ENCODE measurements around the gene HRH1.

Gene HRH1

DNA sequence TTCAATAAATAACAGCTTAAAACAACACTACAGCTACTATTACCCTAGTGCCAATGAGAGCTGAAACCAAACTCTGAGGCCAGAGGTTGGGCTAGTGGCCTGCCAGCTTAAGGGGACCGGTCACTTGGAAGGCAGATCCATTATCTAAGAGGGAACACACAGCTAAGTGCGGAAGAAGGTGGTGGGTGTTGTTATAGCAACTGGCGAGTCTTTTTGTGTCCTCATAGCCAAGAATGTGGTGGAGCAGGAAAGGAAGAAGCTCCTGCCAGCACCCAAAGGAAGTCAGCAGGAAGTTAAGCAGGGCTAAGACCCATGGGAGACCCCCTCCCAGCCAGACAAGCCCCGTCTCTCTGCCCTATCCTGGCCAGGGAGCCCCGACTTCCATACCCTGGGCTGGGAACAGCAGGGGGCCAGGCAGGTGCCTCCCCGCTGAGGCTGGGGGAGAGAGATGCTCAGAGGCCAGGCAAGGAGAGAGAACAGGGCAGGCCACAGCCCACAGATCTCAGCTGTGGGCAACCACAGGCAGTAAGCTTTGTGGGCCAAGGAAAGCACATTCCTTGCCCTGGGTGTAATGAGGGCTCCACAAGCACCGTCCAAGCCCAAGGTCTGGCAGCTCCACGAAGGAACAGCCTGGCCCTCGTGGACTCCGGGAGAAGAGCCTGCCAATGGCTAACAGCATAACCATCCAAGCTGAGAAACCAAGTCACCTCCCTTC lies 34.0 kb upstream of the HRH1 start:
- no peaks in the 10 kb centered on the region for H3K9me2 ChIP-seq (ENCODE audit: low read depth, low read length)
- H3K4me1 ChIP-seq (ENCODE audit: insufficient read depth, low read length, severe bottlenecking): no peaks in the 10 kb centered on the region
- no peak overlapping the region for H3K27ac ChIP-seq (ENCODE audit: low read depth, low read length, poor library complexity, severe bottlenecking)
- no peak overlapping the region for H2AFZ ChIP-seq (ENCODE audit: low read length)
- no peak overlapping the region for H3K9ac ChIP-seq (ENCODE audit: low read length)
- H3K9me3 ChIP-seq (ENCODE audit: low read length): no peaks in the 10 kb centered on the region
- H3K79me2 ChIP-seq (ENCODE audit: insufficient read depth, low read length): no peaks in the 10 kb centered on the region
- TF ChIP-seq, protein P1, sequence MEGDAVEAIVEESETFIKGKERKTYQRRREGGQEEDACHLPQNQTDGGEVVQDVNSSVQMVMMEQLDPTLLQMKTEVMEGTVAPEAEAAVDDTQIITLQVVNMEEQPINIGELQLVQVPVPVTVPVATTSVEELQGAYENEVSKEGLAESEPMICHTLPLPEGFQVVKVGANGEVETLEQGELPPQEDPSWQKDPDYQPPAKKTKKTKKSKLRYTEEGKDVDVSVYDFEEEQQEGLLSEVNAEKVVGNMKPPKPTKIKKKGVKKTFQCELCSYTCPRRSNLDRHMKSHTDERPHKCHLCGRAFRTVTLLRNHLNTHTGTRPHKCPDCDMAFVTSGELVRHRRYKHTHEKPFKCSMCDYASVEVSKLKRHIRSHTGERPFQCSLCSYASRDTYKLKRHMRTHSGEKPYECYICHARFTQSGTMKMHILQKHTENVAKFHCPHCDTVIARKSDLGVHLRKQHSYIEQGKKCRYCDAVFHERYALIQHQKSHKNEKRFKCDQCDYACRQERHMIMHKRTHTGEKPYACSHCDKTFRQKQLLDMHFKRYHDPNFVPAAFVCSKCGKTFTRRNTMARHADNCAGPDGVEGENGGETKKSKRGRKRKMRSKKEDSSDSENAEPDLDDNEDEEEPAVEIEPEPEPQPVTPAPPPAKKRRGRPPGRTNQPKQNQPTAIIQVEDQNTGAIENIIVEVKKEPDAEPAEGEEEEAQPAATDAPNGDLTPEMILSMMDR (IDR thresholded peaks at IDR 0.05; ENCODE audit: low read length): no peak
- TF ChIP-seq EZH2 (IDR thresholded peaks at IDR 0.05; ENCODE audit: borderline replicate concordance, low read length): no peak
- no peak overlapping the region for H3K4me2 ChIP-seq (ENCODE audit: low read length)
- no peaks in the 10 kb centered on the region for H3K27me3 ChIP-seq (ENCODE audit: insufficient read depth, low read length)
- no peak overlapping the region for H3K4me3 ChIP-seq (ENCODE audit: low read depth, low read length, poor library complexity, severe bottlenecking)
- H3F3A ChIP-seq (ENCODE audit: insufficient read depth, low read length): no peaks in the 10 kb centered on the region
- no peaks in the 10 kb centered on the region for H4K20me1 ChIP-seq (ENCODE audit: insufficient read depth, low read length)
- no peaks in the 10 kb centered on the region for H3K36me3 ChIP-seq (ENCODE audit: insufficient read depth, low read length)

DNA sequence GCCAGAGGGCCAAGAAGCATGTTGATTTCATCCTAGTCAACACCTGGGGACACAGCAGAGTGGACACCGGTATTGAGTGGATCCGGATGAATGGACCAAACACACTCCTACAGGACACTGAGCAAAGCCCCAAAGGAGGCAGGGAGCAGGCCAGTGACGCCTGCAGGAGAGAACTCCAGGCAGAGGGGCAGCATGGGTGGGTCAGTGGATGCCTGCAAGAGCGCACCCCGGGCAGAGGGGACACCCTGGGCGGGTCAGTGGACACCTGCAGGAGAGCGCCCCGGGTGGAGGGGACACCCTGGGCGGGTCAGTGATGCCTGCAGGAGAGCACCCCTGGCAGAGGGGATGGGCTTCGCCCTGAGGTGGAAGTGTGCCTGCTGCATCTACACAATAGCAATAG lies 27.6 kb upstream of the HRH1 start:
- Histone ChIP-seq H2AFZ (ENCODE audit: low read length) (no peak overlapping the region), H3K36me3 (ENCODE audit: insufficient read depth, low read length) (no peaks in the 10 kb centered on the region), H3K79me2 (ENCODE audit: insufficient read depth, low read length) (no peaks in the 10 kb centered on the region)

DNA sequence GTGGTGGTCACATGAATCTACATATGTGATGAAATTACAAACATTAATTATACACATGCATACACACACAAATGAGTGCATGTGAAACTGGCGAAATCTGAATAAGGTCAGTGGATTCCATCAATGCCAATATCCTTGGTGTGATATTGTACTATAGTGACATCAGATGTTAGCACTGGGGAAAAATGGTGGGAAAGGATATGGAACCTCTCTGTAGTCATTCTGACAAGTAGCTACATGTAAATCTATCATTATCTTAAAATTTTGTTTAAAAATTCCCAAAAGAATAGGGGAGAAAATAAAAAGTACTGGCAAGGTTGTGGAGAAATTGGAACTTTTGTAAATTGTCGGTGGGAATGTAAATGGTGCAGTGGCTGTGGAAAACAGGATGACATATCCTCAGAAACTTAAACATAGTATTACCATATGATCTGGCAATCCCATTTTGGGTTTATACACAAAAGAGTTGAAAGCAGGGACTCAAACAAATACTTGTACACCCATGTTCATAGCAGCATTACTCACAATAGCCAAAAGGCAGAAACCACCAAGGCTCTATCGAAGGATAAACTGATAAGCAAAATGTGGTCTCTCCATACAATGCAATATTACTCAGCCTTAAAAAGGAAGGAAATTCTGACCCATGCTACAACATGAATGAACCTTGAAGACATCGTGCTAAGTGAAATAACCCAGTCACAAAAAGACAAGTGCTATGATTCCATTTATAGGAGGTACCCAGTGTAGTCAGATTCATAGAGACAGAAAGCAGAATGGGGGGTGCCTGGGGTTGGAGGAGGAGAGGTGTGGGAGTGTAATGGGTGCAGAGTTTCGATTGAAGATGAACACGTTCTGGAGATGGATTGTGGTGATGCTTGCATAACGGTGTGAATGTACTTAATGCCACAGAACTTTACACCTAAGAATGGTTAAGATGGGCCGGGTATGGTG lies 25.3 kb upstream of the HRH1 start:
- no peaks in the 10 kb centered on the region for H3K79me2 ChIP-seq (ENCODE audit: insufficient read depth, low read length)
- H3K9ac ChIP-seq (ENCODE audit: low read length): no peak overlapping the region
- H3K9me3 ChIP-seq (ENCODE audit: low read length): no peaks in the 10 kb centered on the region
- no peaks in the 10 kb centered on the region for H4K20me1 ChIP-seq (ENCODE audit: insufficient read depth, low read length)
- no peaks in the 10 kb centered on the region for H3K27me3 ChIP-seq (ENCODE audit: insufficient read depth, low read length)
- no peaks in the 10 kb centered on the region for H3F3A ChIP-seq (ENCODE audit: insufficient read depth, low read length)
- no peak for TF ChIP-seq EZH2 (IDR thresholded peaks at IDR 0.05; ENCODE audit: borderline replicate concordance, low read length)
- TF ChIP-seq, protein P1 (IDR thresholded peaks at IDR 0.05; ENCODE audit: low read length): no peak
- no peaks in the 10 kb centered on the region for H3K9me2 ChIP-seq (ENCODE audit: low read depth, low read length)
- no peak overlapping the region for H3K27ac ChIP-seq (ENCODE audit: low read depth, low read length, poor library complexity, severe bottlenecking)
- no peak overlapping the region for H3K4me3 ChIP-seq (ENCODE audit: low read depth, low read length, poor library complexity, severe bottlenecking)
- no peaks in the 10 kb centered on the region for H3K36me3 ChIP-seq (ENCODE audit: insufficient read depth, low read length)
- no peak overlapping the region for H3K4me2 ChIP-seq (ENCODE audit: low read length)
- H2AFZ ChIP-seq (ENCODE audit: low read length): no peak overlapping the region
- H3K4me1 ChIP-seq (ENCODE audit: insufficient read depth, low read length, severe bottlenecking): no peaks in the 10 kb centered on the region

More for the DNA sequence above, 27.6 kb upstream of the HRH1 start:
- no peaks in the 10 kb centered on the region for H4K20me1 ChIP-seq (ENCODE audit: insufficient read depth, low read length)
- H3K27me3 ChIP-seq (ENCODE audit: insufficient read depth, low read length): no peaks in the 10 kb centered on the region
- H3K4me2 ChIP-seq (ENCODE audit: low read length): no peak overlapping the region
- no peaks in the 10 kb centered on the region for H3F3A ChIP-seq (ENCODE audit: insufficient read depth, low read length)
- H3K9me3 ChIP-seq (ENCODE audit: low read length): no peaks in the 10 kb centered on the region
- no peaks in the 10 kb centered on the region for H3K9me2 ChIP-seq (ENCODE audit: low read depth, low read length)
- H3K4me3 ChIP-seq (ENCODE audit: low read depth, low read length, poor library complexity, severe bottlenecking): no peak overlapping the region
- no peaks in the 10 kb centered on the region for H3K4me1 ChIP-seq (ENCODE audit: insufficient read depth, low read length, severe bottlenecking)
- no peak for TF ChIP-seq EZH2 (IDR thresholded peaks at IDR 0.05; ENCODE audit: borderline replicate concordance, low read length)
- TF ChIP-seq, protein P1 (IDR thresholded peaks at IDR 0.05; ENCODE audit: low read length): no peak
- no peak overlapping the region for H3K27ac ChIP-seq (ENCODE audit: low read depth, low read length, poor library complexity, severe bottlenecking)
- H3K9ac ChIP-seq (ENCODE audit: low read length): no peak overlapping the region
